RWPE2 (cell line): ENCODE measurements around the gene UBASH3B.

Experiments
- ATAC-seq: fragments of 200-7000 bp; cut with Tn5 transposase; 3 replicates; pipeline ENCODE4 v1.9.1; 2021; ENCODE audit warnings: low read depth
- DNase-seq: peaks from one replicate; pipeline ENCODE4 v3.0.0-alpha.2; 2020; ENCODE audit warnings: low spot score
- H3K27ac ChIP-seq: fragments of 450-650 bp; 2 replicates; pipeline ENCODE4 v1.5.1; 2017; ENCODE audit warnings: mild to moderate bottlenecking; ENCODE audit not compliant: poor library complexity, severe bottlenecking
- H3K27me3 ChIP-seq: fragments of 250-450 bp; sonication (Bioruptor Pico); 2 replicates; pipeline ENCODE4 v1.5.1; 2021; ENCODE audit warnings: mild to moderate bottlenecking, moderate library complexity; ENCODE audit not compliant: insufficient read depth, poor library complexity, severe bottlenecking
- H3K36me3 ChIP-seq: fragments of 250-450 bp; sonication (Bioruptor Pico); 2 replicates; pipeline ENCODE4 v1.5.1; 2020; ENCODE audit warnings: low read depth, mild to moderate bottlenecking, moderate library complexity
- H3K4me1 ChIP-seq: fragments of 250-450 bp; sonication (Bioruptor Pico); 2 replicates; pipeline ENCODE4 v1.5.1; 2021; ENCODE audit warnings: mild to moderate bottlenecking, moderate library complexity; ENCODE audit not compliant: insufficient read depth, poor library complexity, severe bottlenecking
- H3K4me3 ChIP-seq: fragments of 250-450 bp; sonication (Bioruptor Pico); 2 replicates; pipeline ENCODE4 v1.5.1; 2021; ENCODE audit warnings: mild to moderate bottlenecking, moderate library complexity; ENCODE audit not compliant: severe bottlenecking
- H3K9me3 ChIP-seq: fragments of 250-450 bp; sonication (Bioruptor Pico); 2 replicates; pipeline ENCODE4 v1.5.1; 2021; ENCODE audit warnings: mild to moderate bottlenecking, moderate library complexity; ENCODE audit not compliant: severe bottlenecking
- CTCF ChIP-seq: fragments of 450-650 bp; IDR thresholded peaks from one replicate; pipeline ENCODE4 v1.5.1; 2017; ENCODE audit warnings: mild to moderate bottlenecking, moderate library complexity; ENCODE audit not compliant: poor library complexity, severe bottlenecking

UBASH3B gene

DNA sequence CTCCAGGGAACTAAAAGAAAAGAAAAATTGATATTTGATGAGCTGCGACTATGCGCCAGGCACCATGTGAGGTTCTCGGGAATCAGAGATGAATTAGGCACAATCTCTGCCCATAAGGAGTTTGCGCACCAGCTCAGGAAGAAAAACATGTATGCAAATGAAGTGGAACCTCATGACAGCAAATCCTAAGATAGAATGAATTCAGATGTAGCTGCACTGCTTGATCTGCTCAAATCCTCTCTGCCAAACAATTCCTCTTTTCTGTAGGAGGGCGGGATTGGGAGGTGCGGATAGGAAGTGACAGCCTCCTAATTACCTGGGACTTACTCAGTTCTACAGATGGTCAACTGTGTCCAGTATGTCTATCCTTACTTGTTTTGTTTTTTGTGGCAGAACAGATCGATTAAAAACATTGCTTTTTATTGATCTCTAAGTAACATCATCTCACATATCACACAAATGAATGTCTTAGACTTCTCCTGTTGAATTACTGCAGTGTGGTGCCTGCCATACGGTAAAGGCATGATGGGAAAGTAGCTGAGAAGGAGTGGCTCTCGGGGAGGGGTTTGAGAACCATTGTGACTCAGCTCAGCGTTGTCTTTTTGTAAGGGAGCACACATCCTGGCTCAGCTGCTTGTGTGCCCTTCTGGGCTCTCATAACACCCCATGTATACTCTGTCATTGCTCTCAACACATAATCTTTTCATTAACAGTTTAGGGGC is 196.7 kb downstream of the UBASH3B start:
- TF ChIP-seq CTCF, result no peak
- H3K36me3 ChIP-seq, result no peaks in the 10 kb centered on the region

DNA sequence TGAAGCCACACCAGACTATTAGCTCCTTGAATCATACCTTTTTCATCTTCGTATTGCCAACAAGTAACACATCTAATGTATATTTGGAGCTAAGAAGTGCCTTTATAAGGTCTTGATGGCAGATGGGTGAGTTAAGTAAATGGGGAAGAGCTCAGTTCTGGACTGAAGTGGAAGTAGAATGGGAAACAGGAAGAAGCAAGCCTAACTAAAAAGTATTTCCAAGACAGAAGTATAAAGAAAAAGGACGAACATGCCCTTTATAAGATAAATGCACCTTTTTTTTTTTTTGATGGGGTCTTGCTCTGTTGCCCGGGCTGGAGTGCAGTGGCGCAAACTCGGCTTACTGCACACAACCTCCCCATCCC is 197.3 kb downstream of the UBASH3B start:
- ATAC-seq (no peak), DNase-seq (no peak)
- H3K4me3 ChIP-seq, result no peak overlapping the region
- H3K4me1 ChIP-seq, result peaks cover 15% of the 10 kb centered on the region
- H3K27ac ChIP-seq, result no peak overlapping the region
- no peaks in the 10 kb centered on the region for H3K36me3 ChIP-seq
- no peak for TF ChIP-seq CTCF
- no peaks in the 10 kb centered on the region for H3K27me3 ChIP-seq
- H3K9me3 ChIP-seq, result no peaks in the 10 kb centered on the region

More for the DNA sequence above, 196.7 kb downstream of the UBASH3B start:
- Histone ChIP-seq H3K27me3 (no peaks in the 10 kb centered on the region), H3K27ac (no peak overlapping the region), H3K9me3 (no peaks in the 10 kb centered on the region), H3K4me3 (no peak overlapping the region), H3K4me1 (peaks cover 14% of the 10 kb centered on the region)
- no peak for DNase-seq
- ATAC-seq, result no peak

DNA sequence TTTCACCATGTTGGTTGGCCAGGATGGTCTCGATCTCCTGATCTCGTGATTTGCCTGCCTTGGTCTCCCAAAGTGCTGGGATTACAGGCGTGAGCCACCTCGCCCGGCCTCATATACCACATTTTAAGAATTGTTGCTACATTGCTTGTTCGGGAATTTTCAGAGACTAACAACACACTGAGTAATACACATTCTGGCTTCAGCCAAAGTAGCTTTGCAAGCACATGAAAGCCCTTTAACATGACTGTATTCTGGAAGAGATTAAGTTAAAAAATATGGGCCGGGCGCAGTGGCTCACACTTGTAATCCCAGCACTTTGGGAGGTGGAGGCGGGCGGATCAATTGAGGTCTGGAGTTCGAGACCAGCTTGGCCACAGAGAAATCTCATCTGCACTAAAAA is 197.7 kb downstream of the UBASH3B start:
- no peaks in the 10 kb centered on the region for H3K9me3 ChIP-seq
- DNase-seq, result no peak
- no peak overlapping the region for H3K27ac ChIP-seq
- H3K36me3 ChIP-seq, result no peaks in the 10 kb centered on the region
- no peak overlapping the region for H3K4me3 ChIP-seq
- H3K4me1 ChIP-seq, result peaks cover 15% of the 10 kb centered on the region
- ATAC-seq, result no peak
- no peak for TF ChIP-seq CTCF
- no peaks in the 10 kb centered on the region for H3K27me3 ChIP-seq

GRCh38 chr11:122853971-122854446 is 198.5 kb downstream of the UBASH3B start:
- peaks cover 15% of the 10 kb centered on the region for H3K4me1 ChIP-seq
- H3K4me3 ChIP-seq, result no peak overlapping the region
- DNase-seq (no peak), ATAC-seq (peak; percentile 28; the same call in 1 of the 3 replicates)
- H3K27me3 ChIP-seq, result no peaks in the 10 kb centered on the region
- H3K36me3 ChIP-seq, result no peaks in the 10 kb centered on the region
- peak; percentile 83 for TF ChIP-seq CTCF
- H3K9me3 ChIP-seq, result no peaks in the 10 kb centered on the region
- H3K27ac ChIP-seq, result no peak overlapping the region

DNA sequence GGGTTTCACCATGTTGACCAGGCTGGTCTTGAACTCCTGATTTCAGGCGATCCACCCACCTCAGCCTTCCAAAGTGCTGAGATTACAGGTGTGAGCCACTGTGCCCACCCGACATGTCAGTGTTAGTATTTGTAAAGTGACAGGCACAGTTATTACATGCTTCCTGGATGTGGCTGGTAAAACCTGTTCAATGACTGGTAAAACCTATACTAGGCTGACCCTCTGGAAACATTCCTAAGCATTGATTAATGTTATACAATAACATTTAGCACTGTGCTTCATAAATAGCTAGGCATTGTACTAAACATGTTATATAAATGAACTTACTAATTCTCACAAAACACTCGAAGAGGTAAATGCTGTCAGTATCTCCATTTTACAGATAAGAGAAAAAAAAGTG is 206.1 kb downstream of the UBASH3B start:
- Histone ChIP-seq H3K9me3 (no peaks in the 10 kb centered on the region), H3K27ac (no peak overlapping the region), H3K4me1 (peaks cover 7% of the 10 kb centered on the region), H3K36me3 (no peaks in the 10 kb centered on the region), H3K27me3 (no peaks in the 10 kb centered on the region), H3K4me3 (no peak overlapping the region)
- ATAC-seq, result peak; percentile 63
- no peak for TF ChIP-seq CTCF
- no peak for DNase-seq
